OCI-M2 (cell line): ENCODE measurements around the gene LPP.

Experiments
- DNase-seq: peaks from one replicate; lab custom pipeline; 2025; ENCODE audit not compliant: unreplicated experiment; lab: John Stamatoyannopoulos, UW

Gene LPP

DNA sequence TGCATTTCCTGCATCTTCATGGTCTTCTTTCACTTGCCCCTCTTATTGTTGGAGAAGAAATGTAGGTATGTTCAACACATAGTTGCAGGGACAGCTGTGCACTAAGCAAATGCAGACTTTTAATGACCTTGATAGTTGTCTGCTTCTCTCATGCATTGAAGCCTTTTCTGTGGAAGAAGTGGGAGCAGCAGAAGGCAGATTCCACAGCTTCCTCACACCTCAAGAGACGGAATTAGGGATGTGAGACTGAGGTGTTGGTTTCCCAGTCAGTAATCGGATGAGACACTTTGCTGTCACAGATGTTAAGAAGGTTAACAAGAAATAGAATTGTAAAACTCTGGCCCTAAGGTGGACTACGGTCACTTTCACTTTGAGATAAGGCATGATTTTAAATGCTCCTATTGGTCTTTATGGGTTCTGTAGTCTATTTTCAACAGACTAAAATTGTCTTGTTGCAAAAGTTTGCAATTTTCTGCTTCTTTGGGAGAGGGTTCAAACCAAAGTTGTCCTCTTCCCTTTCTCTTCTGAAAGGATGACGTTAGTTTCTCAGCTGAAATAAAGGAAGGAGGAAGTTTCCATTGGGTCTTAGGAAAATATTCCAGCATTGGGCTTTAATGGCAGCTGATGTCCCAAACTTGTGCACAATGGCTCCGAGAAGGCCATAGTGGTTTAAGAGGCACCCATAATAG, 117.4 kb downstream of the LPP start:
- DNase-seq: no peak

DNA sequence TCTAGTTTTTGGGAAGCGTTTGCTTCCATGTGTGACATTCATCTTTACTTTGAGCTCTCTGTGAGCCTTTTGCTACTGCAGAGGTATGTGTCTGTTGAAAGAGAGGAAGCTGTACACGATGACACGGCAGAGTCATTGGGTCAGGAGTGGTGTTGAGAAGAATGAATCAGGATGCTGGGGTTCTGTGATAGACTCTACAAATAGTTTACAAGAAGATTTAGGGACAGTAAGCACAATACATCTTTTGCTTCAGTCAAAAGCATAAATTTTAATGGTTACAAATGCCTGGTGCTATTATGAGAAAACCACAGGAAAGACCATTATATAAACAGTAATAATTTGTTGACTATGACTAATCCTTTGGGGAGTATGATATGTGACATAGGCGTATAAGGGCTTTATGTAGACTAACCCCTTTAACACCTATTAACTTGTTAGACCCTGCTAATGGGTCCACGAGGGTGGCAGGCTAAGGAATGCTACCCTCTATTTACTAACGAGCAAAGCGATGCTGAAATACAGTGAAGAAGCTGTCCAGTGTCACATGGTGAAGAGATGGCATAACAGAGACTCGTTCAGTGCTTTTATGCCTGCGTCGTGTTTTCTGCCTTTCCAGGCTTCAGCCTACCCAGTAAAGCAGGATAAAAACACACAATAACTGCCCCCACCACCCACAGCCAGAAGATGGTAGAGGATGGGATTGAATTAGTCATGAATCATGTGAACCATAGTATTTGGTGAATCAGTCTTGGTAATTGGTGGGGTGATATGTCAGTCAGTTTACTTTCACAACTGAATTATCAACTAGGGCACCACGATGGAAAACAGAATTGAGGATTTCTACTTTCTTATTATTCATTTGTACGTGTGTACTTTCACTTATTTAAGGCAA, 118.8 kb downstream of the LPP start:
- DNase-seq: no peak

DNA sequence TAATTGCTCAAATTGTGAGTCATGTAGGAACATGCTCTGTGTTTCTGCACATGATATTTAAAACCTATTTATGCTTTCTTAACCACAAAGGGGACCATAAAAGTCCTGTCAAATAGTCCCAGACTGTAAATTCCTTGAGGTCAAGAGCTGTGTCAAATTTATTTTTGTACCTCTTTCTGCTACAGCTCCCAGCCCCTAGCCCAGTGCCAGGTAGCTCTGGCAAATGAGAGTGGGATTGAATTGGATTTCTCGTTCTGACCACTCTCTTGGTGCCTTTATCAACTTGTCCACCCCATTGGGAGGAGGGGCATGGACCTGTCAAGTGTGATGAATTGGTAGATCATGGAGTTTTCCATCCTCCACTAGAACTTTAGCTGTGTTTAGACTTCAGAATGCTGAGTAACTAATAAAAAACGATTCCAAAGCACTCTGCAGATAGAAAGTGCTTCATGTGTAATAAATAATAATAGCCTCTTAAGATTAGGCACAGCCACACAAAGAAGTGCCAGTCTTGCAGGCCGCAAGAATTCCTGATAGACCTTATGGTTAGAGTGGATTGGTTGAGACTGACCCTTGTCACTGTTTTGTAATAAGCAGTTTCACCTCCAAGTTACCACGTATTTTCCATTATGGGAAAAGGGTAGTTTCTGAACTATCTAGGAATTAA, 120.4 kb downstream of the LPP start:
- DNase-seq: no peak

DNA sequence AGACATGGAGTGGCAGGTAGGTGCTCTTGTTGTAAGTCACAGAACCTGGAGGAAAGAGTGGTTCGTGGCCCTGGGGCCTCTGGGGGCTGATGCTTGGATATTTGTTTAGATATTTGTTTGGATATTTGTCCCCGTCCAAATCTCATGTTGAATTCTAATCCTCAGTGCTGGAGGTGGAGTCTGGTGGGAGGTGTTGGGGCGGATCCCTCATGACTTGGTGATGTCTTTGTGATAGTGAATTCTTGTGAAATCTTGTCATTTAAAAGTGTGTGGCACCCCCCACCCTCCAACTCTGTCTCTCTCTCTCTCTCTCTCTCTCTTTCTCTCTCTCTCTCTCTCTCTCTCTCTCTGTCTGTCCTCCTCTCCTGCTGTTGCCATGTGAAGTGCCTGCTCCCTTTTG, 122.4 kb downstream of the LPP start:
- DNase-seq: no peak

DNA sequence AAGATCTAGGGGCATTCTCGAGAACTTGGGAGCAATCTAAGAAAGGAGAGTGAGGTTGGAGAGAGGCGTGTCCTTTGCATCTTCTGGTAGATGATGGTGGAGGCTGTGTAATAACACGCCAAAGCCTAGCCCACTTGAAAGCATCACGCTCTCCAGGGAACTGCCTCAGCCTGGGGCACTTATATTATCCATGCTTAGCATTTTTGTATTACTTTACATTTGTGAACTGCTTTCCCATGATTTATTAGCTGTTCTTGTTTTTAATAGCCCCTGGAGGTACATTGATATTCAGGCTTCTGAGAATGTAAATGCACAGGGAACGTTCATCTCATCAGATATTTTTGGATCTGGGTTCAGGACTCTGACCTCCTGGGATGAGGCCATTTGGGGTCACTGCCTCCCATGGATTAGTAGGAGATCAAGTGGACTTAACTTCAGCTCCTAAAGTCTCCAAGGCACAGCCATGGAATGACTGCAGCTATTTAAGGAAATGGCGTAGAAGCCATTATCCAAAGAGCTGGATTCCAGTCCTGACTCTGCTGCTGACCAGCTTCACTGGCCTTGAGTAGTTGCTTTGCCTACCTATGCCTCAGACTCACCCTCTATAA, 124.9 kb downstream of the LPP start:
- no peak for DNase-seq

DNA sequence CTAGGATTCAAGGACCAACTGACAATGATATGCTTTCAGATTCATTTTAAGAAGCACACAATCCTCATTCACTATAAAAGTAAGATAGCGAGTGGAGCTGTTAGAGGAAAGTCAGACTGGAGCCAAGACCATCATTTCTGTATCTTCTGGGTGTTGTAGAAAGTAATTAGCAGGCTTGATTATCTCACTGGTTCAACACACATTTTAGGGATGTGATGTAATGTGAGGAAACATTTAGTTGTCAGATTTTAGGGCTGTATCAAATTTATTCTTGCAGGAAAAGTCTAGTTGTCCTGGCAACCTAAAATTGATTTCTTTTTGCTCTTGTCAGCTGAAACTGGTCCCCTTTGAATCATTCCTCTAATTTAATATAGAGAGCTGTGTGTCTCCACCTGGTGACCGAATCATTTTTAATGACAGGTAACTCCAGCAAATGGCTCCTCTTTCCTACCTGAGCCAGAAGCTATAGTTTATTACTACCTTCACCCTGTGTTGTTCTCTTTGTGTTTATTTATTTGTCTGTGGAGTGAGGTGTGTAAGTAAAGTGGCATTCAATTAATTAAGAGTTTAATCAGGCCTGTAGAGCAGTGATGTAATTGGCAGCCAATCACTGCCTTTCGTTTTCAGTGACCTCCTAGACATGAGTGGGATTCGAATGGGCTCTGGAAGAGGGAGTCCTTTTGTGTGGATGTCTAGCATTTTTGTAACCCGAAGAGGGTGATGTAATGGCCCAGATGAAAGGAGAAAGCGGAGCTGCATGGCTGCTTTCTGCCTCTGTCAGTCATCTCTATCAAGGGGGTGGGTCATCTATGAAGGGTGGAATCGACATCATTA, 125.8 kb downstream of the LPP start:
- no peak for DNase-seq

DNA sequence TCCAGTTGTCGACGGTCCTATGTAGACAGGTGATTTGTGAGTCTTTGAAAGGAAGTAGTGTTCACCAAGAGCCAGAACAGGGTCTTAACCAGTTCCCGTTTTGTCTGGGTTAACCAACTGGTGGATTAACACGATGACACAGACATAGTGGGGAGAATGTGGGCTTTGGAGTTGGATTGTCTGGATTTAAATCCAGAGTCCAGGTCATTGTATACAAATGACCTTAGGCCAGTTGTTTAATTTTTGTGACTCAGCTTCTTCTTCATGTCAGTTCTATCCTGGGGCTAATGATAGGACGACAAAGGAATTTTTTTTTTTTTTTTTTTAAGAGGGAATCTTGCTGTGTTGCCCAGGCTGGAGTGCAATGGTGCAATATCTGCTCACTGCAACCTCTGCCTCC, 126.7 kb downstream of the LPP start:
- DNase-seq: no peak

DNA sequence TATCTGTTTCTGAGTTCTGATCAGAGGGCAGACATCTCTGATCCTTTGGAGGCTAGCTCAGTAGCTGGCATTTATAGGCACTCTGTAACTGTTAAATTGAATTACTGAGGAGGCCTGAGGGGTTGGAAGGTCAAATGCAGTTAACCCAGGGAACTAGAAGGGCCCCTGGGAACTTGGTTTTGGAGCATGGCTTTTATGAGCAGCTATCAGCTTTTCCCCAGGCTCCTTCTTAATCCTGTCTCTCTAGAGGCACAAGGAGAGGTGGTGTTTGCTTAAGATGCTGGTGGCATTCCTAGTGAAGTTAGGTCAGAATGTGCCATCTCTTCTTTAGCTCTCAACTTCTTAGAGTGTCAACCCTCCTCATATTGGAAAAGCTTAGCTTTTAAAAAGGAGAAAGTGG, 128.9 kb downstream of the LPP start:
- no peak for DNase-seq

DNA sequence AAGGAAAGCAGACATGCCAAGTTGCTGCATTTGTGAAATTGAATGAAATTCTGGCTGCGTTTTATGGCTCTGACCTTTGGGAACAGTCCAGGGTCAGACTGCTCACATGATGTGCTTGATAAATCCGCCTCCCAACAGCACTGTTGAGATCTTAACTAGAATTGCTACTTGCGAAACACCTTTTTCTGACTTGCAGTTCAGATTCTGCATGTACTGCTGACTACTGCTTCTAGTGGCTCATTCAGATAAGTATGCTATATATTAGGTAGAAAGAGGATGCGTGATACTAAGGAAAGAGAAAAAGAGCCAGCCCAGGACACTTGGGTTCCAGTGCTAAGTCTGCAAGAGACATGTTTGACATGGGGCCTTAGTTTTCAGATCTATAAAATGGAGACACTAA, 129.4 kb downstream of the LPP start:
- DNase-seq: no peak

DNA sequence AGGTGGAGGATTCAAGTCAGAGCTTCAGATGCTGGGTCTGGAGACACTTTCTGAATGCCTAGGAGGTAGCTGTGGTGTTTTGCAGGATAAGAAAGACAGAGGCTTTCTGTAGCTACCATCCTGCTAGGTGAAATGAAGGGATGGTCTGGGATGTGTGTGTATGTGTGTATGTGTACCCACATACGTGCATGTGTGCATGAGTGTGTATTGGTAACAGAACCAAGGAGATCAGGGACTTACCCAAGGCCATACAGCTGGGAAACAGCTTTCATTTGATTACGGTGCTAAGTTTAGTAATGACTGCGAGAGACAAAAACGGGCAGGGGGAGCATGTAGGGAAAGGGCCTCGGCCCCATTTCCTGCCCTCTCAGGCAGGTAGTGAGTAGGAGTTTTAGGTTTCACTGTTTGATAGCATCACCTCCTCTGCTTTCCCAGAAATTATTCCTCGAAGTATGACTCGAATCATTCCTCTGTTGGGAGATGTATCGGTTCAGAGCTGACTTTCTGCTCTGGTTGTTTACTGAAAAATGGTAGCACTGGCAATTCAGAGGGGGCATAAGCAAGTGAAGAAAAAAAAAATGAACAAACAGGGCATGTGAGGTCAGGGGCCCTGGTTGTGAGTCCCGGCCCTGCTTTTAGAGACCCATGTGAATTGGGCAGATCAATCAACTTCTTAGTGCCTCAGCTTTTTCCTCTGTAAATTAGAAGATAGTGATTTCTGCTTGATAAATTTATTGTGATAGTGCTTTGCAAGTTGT, 130.7 kb downstream of the LPP start:
- no peak for DNase-seq

DNA sequence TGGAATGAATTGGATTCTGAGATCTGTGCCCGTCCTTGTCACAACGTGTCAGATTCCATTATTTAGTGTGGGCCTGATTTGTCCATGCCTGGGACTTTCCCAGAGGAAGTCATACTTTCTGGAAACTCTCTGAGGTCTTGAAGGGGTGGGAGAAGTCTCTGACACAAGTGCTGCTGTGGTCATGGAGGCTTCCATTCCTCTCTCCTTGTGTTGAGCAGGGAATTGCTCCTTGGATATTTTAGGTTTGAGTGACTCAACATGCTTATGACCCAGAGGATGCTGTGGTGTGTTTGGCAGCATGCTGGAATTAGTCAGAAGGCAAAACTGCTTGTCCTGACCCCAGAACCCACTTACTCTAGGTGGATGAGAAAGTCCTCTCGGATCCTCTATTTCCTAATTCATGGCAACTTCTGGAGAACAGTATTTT, 132.1 kb downstream of the LPP start:
- no peak for DNase-seq

DNA sequence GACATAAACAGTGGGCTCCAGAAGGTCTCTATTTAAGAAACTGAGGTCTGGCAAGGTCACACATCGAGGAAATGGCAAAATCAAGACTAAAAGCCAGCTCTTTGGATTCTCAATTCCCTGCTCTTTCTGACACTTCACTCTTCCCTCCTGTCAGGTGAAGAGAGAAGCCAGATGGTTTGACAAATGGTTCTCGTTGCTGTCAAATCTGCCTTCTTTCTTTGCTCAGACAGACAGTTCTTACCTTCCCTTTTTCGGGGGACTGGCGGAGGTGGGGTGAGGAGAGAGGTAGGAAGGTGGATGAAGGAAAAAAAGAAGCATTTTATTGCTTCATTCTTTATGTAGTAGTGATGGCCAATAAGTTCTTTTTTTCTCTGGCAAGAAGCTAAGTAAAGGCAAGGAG, 133.4 kb downstream of the LPP start:
- DNase-seq: no peak

DNA sequence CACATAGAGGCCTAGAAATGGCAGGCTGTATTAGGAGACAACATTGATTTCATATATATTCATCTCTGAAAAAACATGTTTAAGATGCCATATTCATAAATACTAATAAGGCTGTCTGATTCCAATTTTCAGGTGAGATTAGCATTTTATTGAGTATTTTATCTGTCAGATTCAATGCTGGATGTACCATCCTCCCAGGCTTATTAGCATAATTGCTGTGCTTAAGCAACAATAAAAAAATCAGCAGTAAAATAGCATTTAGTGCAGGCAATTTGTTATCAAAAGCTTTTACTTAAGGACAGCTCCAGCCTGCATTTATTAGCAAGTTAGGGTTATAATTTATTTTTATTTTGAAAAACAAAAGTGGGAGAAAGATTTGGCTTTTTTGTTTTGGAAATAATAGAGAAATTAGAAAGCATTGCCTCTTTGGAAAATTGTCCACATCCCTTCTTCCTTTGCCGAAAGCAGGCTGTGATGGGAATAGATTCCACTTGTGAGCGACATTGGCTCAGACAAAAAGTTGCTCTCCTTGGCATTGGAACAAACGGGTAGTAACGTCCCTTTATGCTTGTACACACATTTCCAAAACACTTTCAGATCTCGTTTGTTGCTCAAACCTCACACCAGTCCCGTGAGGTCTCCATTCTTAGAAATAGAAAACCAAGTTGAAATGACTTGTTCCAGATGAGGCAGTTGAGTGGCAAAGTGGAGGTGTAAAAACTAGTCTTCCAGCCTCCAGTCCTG, 134.0 kb downstream of the LPP start:
- no peak for DNase-seq

DNA sequence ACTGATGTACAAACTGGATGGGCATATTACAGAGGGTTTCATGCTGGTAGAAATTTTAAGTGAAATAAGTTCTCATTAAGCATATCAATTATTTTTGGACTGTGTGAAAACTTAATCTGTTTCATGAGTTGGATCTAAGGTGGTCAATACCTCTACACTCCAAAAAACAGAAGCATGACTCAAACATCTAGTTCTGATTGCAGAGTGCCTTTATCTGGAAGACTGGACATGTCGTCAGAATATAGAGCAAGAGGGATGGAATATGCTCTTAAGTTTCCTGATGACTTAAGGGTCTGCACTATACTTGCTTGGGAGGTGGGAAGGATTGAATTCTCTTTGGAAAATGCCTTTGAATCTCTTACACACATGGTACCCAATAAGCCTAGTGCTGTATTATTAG, 138.3 kb downstream of the LPP start:
- no peak for DNase-seq

DNA sequence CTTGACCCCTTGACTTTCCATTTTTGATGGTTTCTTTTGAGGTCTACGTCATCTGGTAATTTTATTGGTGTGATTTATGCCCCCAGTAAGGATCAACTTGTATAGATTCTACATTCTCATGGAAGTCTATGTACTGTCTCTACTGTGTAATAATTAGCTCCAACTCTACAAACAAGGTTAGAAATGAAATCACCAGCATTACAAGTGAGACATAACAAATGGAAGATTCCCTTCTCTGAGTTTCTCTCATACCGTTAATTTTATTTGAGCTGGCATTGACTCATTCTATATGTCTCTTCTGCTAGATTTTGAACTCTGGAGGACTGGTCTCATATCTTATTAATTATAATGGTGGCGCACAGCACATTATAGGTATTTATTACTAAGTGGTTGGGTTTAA, 138.9 kb downstream of the LPP start:
- DNase-seq: no peak

DNA sequence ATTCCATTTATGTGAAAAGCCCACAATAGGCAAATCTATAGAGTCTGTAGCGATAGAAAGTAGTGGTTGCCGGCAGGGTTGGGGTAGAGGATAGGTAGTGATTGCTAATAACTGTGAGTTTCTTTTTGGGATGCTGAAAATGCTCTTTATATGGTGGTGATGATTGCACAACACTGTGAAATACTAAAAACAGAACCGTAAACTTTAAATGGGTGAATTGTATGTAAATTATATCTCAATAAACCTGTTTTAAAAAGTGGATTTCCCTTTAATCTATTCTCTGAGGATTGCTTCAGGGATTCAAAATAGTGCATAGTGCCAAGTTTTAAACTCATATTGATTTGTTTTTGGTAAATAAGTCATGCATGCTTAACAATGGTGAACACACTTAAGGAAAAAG, 140.2 kb downstream of the LPP start:
- DNase-seq: no peak

DNA sequence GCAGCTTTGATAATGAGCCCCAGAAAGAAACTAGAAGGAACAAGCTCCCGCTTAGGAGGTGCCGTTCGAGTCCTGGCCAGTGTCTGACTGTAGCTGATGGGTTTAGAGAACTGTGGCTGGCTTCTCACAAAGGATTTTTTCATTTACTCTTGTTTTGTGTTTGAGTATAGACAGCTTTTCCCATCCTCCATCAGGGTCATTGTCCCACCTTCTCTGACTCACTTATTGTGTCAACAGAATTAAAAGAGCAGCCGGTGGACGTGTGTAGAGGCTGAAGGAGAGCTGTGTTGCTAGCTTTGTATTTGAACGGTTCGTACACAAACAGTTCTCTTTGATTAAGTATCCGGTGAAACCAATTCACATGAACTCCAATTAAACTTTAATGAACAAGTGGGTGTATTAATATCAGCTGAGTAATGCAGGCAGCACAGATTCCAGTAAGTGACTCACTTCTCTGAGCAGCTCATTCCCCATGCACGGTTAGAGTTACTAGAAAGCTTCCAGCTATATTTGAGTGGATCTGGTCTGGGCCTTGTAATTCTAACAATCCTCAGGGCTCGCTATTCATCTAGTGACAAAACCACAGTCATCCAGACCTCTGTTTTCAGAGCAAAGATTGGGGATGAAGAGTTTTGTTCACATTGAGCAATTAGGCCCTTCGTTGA, 141.0 kb downstream of the LPP start:
- no peak for DNase-seq

DNA sequence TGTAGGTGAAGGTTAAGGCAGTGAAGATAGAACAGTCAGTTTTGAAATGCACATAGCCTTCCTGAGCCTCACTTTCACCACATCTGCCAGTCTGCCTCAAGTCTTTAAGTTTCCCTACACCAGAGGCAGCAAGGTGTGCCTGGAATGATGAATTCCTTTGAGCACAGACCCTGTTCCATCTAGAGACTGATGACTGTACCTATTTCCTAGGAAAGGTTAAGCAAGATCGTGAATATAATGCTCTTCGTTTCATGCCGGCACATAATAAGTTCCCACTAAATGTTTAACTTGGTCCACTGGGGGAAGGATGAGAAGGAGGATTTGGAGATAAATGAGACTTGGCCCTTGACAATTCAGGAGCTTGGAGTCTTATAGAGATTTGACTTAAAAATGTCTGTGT, 141.9 kb downstream of the LPP start:
- no peak for DNase-seq
